WTC11 (cell line): ENCODE results near the gene TACC2. TPM values are rescaled to one million over a fixed set of nuclear protein-coding genes. Genes with fewer than 3 reads are reported as not detected.

Experiments used
- ATAC-seq: fragments of 200-7000 bp; cut with Tn5 transposase; 2 replicates; pipeline ENCODE4 v1.10.0; 2021; ENCODE audit warnings: mild to moderate bottlenecking, moderate library complexity
- CTCF ChIA-PET: fragments of 300-600 bp; sonication (Branson Sonifier 250); formaldehyde crosslinking; loops from one replicate; lab custom pipeline; 2021; ENCODE audit warnings: antibody characterized with exemption; lab: Charles Lee
- POLR2A ChIA-PET: fragments of 350-600 bp; sonication (Branson Sonifier 250); formaldehyde crosslinking; loops from one replicate; lab custom pipeline; 2021; ENCODE audit warnings: antibody characterized with exemption; lab: Charles Lee
- DNase-seq: peaks from one replicate; pipeline ENCODE4 v3.0.0; 2021; ENCODE audit warnings: low spot score
- H3K27ac Mint-ChIP-seq: 2 replicates; pipeline ENCODE4 v1.8.0; 2021; ENCODE audit warnings: mixed read lengths
- H3K27me3 Mint-ChIP-seq: 2 replicates; pipeline ENCODE4 v1.8.0; 2021; ENCODE audit warnings: low read depth, mild to moderate bottlenecking, moderate library complexity, mixed read lengths
- H3K36me3 Mint-ChIP-seq: 2 replicates; pipeline ENCODE4 v1.8.0; 2021; ENCODE audit warnings: mixed read lengths
- H3K4me1 Mint-ChIP-seq: 2 replicates; pipeline ENCODE4 v1.8.0; 2022; ENCODE audit warnings: mixed read lengths
- H3K4me3 Mint-ChIP-seq: 2 replicates; pipeline ENCODE4 v1.8.0; 2021; ENCODE audit warnings: mild to moderate bottlenecking, moderate library complexity, mixed read lengths
- H3K9me3 Mint-ChIP-seq: 2 replicates; pipeline ENCODE4 v1.8.0; 2021; ENCODE audit warnings: mixed read lengths
- CBFB ChIP-seq: sonication (generic); formaldehyde crosslinking; IDR thresholded peaks from 2 replicates; pipeline ENCODE4 v1.8.1; 2022; ENCODE audit warnings: mild to moderate bottlenecking, low read depth, missing genetic modification reagents
- CREM ChIP-seq: sonication (generic); formaldehyde crosslinking; IDR thresholded peaks from 2 replicates; pipeline ENCODE4 v1.8.1; 2022; ENCODE audit warnings: mild to moderate bottlenecking, missing genetic modification reagents, moderate library complexity
- ESRRA ChIP-seq: sonication (generic); formaldehyde crosslinking; IDR thresholded peaks from 2 replicates; pipeline ENCODE4 v1.8.1; 2022; ENCODE audit warnings: mild to moderate bottlenecking, missing genetic modification reagents, borderline replicate concordance
- FOXP1 ChIP-seq: sonication (generic); formaldehyde crosslinking; IDR thresholded peaks from 2 replicates; pipeline ENCODE4 v1.8.0; 2022; ENCODE audit warnings: missing genetic modification reagents, mild to moderate bottlenecking, moderate library complexity, borderline replicate concordance
- GRHL2 ChIP-seq: fragments of 250-450 bp; sonication (Bioruptor Pico); IDR thresholded peaks from 2 replicates; pipeline ENCODE4 v1.8.0; 2022; ENCODE audit warnings: mild to moderate bottlenecking, moderate library complexity; ENCODE audit not compliant: insufficient replicate concordance, severe bottlenecking
- HMGA2 ChIP-seq: fragments of 250-450 bp; sonication (Bioruptor Pico); IDR thresholded peaks from 2 replicates; pipeline ENCODE4 v1.4.0; 2021; ENCODE audit warnings: mild to moderate bottlenecking, moderate library complexity
- IRF2 ChIP-seq: sonication (generic); formaldehyde crosslinking; IDR thresholded peaks from 2 replicates; pipeline ENCODE4 v1.8.0; 2022; ENCODE audit warnings: low read depth, missing genetic modification reagents, borderline replicate concordance
- MXD4 ChIP-seq: fragments of 250-450 bp; sonication (Bioruptor Pico); IDR thresholded peaks from 2 replicates; pipeline ENCODE4 v1.8.0; 2021; ENCODE audit warnings: mild to moderate bottlenecking, moderate library complexity, borderline replicate concordance
- NR1H2 ChIP-seq: sonication (generic); formaldehyde crosslinking; IDR thresholded peaks from 2 replicates; pipeline ENCODE4 v1.9.0; 2021; ENCODE audit warnings: mild to moderate bottlenecking, moderate library complexity, missing genetic modification reagents
- RORB ChIP-seq: fragments of 250-450 bp; sonication (Bioruptor Pico); IDR thresholded peaks from 2 replicates; pipeline ENCODE4 v1.9.0; 2021; ENCODE audit warnings: mild to moderate bottlenecking
- ZNF138 ChIP-seq: sonication (generic); formaldehyde crosslinking; conservative IDR thresholded peaks from 2 replicates; pipeline ENCODE4 v1.8.1; 2022; ENCODE audit warnings: mild to moderate bottlenecking, moderate library complexity, missing genetic modification reagents
- ZNF263 ChIP-seq: sonication (generic); formaldehyde crosslinking; IDR thresholded peaks from 2 replicates; pipeline ENCODE4 v1.8.1; 2022; ENCODE audit warnings: low read depth, mild to moderate bottlenecking, moderate library complexity, missing genetic modification reagents
- ZNF423 ChIP-seq: fragments of 250-450 bp; sonication (Bioruptor Pico); IDR thresholded peaks from 2 replicates; pipeline ENCODE4 v2.1.2; 2022; ENCODE audit warnings: mild to moderate bottlenecking, moderate library complexity
- total RNA-seq: library from RNA; stranded (reverse); gene quantifications from 3 replicates; pipeline ENCODE4 v1.2.3, GENCODE V29; 2021
- TF ChIP-seq, protein P1 (sequence below): sonication (generic); formaldehyde crosslinking; IDR thresholded peaks from 2 replicates; pipeline ENCODE4 v1.8.1; 2023; ENCODE audit warnings: mild to moderate bottlenecking, moderate library complexity, missing genetic modification reagents
- TF ChIP-seq, protein P2 (sequence below): sonication (generic); formaldehyde crosslinking; IDR thresholded peaks from 2 replicates; pipeline ENCODE4 v1.8.0; 2023; ENCODE audit warnings: mild to moderate bottlenecking, missing genetic modification reagents
- TF ChIP-seq, protein P3 (sequence below): sonication (generic); formaldehyde crosslinking; IDR thresholded peaks from 2 replicates; pipeline ENCODE4 v1.8.1; 2023; ENCODE audit warnings: mild to moderate bottlenecking, missing genetic modification reagents
- TF ChIP-seq, protein P4 (sequence below): sonication (generic); formaldehyde crosslinking; IDR thresholded peaks from 2 replicates; pipeline ENCODE4 v1.8.0; 2022; ENCODE audit warnings: mild to moderate bottlenecking, missing genetic modification reagents
- TF ChIP-seq, protein P5 (sequence below): sonication (generic); formaldehyde crosslinking; IDR thresholded peaks from 2 replicates; pipeline ENCODE4 v1.8.1; 2023; ENCODE audit warnings: mild to moderate bottlenecking, missing genetic modification reagents, moderate library complexity

Gene TACC2
- total RNA-seq, 1 experiment from 2014 or later, result 28.9 TPM

DNA sequence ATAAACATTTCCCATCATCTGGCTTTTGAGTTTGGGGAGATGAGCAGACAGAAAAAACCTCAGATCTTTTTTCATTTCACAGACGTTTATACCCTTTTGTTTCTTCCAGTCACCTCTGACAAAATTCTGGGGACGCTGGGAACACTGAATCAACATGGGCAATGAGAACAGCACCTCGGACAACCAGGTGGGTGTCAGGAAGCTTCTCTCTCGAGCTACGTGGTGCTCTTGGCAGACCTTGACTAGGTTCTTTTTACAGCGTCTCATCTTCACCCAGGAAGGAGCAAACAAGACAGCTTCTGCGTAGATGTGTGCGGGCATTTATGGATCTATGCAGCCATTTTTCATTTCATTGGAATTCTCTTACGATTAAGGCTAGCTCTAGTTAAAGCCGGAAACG lies 32.9 kb downstream of the TACC2 start:
- Mint-ChIP-seq H3K9me3 (no peaks in the 10 kb centered on the region), H3K27ac (no peak overlapping the region; the same call in 1 of the 2 replicates), H3K27me3 (no peaks in the 10 kb centered on the region), H3K36me3 (no peaks in the 10 kb centered on the region), H3K4me1 (peaks cover 25% of the 10 kb centered on the region), H3K4me3 (no peak overlapping the region)
- TF ChIP-seq HMGA2 (CRISPR knock-in tag) (no peak), ESRRA (CRISPR knock-in tag) (no peak), GRHL2 (no peak), ZNF423 (CRISPR knock-in tag) (no peak), CBFB (CRISPR knock-in tag) (no peak), IRF2 (CRISPR knock-in tag) (no peak), MXD4 (CRISPR knock-in tag) (no peak), RORB (CRISPR knock-in tag) (no peak), FOXP1 (CRISPR knock-in tag) (no peak), CREM (CRISPR knock-in tag) (no peak), ZNF263 (no peak), NR1H2 (CRISPR knock-in tag) (no peak), ZNF138 (no peak)
- TF ChIP-seq, protein P1, sequence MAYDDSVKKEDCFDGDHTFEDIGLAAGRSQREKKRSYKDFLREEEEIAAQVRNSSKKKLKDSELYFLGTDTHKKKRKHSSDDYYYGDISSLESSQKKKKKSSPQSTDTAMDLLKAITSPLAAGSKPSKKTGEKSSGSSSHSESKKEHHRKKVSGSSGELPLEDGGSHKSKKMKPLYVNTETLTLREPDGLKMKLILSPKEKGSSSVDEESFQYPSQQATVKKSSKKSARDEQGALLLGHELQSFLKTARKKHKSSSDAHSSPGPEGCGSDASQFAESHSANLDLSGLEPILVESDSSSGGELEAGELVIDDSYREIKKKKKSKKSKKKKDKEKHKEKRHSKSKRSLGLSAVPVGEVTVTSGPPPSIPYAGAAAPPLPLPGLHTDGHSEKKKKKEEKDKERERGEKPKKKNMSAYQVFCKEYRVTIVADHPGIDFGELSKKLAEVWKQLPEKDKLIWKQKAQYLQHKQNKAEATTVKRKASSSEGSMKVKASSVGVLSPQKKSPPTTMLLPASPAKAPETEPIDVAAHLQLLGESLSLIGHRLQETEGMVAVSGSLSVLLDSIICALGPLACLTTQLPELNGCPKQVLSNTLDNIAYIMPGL (CRISPR knock-in tag), result no peak
- TF ChIP-seq, protein P2, sequence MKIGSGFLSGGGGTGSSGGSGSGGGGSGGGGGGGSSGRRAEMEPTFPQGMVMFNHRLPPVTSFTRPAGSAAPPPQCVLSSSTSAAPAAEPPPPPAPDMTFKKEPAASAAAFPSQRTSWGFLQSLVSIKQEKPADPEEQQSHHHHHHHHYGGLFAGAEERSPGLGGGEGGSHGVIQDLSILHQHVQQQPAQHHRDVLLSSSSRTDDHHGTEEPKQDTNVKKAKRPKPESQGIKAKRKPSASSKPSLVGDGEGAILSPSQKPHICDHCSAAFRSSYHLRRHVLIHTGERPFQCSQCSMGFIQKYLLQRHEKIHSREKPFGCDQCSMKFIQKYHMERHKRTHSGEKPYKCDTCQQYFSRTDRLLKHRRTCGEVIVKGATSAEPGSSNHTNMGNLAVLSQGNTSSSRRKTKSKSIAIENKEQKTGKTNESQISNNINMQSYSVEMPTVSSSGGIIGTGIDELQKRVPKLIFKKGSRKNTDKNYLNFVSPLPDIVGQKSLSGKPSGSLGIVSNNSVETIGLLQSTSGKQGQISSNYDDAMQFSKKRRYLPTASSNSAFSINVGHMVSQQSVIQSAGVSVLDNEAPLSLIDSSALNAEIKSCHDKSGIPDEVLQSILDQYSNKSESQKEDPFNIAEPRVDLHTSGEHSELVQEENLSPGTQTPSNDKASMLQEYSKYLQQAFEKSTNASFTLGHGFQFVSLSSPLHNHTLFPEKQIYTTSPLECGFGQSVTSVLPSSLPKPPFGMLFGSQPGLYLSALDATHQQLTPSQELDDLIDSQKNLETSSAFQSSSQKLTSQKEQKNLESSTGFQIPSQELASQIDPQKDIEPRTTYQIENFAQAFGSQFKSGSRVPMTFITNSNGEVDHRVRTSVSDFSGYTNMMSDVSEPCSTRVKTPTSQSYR, result no peak
- TF ChIP-seq, protein P3, sequence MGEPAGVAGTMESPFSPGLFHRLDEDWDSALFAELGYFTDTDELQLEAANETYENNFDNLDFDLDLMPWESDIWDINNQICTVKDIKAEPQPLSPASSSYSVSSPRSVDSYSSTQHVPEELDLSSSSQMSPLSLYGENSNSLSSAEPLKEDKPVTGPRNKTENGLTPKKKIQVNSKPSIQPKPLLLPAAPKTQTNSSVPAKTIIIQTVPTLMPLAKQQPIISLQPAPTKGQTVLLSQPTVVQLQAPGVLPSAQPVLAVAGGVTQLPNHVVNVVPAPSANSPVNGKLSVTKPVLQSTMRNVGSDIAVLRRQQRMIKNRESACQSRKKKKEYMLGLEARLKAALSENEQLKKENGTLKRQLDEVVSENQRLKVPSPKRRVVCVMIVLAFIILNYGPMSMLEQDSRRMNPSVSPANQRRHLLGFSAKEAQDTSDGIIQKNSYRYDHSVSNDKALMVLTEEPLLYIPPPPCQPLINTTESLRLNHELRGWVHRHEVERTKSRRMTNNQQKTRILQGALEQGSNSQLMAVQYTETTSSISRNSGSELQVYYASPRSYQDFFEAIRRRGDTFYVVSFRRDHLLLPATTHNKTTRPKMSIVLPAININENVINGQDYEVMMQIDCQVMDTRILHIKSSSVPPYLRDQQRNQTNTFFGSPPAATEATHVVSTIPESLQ, result no peak
- TF ChIP-seq, protein P4, sequence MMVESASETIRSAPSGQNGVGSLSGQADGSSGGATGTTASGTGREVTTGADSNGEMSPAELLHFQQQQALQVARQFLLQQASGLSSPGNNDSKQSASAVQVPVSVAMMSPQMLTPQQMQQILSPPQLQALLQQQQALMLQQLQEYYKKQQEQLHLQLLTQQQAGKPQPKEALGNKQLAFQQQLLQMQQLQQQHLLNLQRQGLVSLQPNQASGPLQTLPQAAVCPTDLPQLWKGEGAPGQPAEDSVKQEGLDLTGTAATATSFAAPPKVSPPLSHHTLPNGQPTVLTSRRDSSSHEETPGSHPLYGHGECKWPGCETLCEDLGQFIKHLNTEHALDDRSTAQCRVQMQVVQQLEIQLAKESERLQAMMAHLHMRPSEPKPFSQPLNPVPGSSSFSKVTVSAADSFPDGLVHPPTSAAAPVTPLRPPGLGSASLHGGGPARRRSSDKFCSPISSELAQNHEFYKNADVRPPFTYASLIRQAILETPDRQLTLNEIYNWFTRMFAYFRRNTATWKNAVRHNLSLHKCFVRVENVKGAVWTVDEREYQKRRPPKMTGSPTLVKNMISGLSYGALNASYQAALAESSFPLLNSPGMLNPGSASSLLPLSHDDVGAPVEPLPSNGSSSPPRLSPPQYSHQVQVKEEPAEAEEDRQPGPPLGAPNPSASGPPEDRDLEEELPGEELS (CRISPR knock-in tag), result no peak
- TF ChIP-seq, protein P5, sequence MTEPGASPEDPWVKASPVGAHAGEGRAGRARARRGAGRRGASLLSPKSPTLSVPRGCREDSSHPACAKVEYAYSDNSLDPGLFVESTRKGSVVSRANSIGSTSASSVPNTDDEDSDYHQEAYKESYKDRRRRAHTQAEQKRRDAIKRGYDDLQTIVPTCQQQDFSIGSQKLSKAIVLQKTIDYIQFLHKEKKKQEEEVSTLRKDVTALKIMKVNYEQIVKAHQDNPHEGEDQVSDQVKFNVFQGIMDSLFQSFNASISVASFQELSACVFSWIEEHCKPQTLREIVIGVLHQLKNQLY, result no peak
- ChIA-PET CTCF (interaction anchor here (1.9 kb wide), 1 partner anchor 30 kb away, joined by 6 read pairs; no protein-coding TSS in a partner anchor), POLR2A (no interaction called here)
- ATAC-seq, result no peak
- DNase-seq, result no peak
